Heart left ventricle (tissue), 16 donors: ENCODE data around the gene DYNC1I2. TPM values are rescaled to one million over a fixed set of nuclear protein-coding genes. Genes with fewer than 3 reads are reported as not detected.

Experiments
- ATAC-seq, 4 donors: fragments of 200-7000 bp; cut with Tn5 transposase; one replicate each; pipeline ENCODE4 v1.9.1; 2020 to 2022; ENCODE audit warnings: moderate library complexity in 4 of 4, mild to moderate bottlenecking in 3 of 4, moderate number of reproducible peaks in 1 of 4
- DNase-seq, 5 donors: peaks; one replicate each; pipeline ENCODE4 v3.0.0-alpha.2; 2020
- H3K27ac ChIP-seq, 12 donors: fragments of 200-600 bp; sonication (generic) in 4 of 12; one replicate each; pipeline versions ENCODE4 v1.5.0 to v1.8.0; 2016 to 2022; ENCODE audit warnings: mild to moderate bottlenecking in 2 of 12
- H3K27me3 ChIP-seq, 9 donors: fragments of 200-600 bp; sonication (generic) in 2 of 9; one replicate each; pipeline versions ENCODE4 v1.5.1 to v1.8.0; 2016 to 2022; ENCODE audit warnings: mild to moderate bottlenecking in 3 of 9
- H3K36me3 ChIP-seq, 9 donors: fragments of 200-600 bp; sonication (generic) in 2 of 9; one replicate each; pipeline versions ENCODE4 v1.5.0 to v1.8.0; 2018 to 2022; ENCODE audit warnings: mild to moderate bottlenecking in 2 of 9
- H3K4me1 ChIP-seq, 12 donors: fragments of 200-600 bp; sonication (generic) in 4 of 12; one replicate each; pipeline versions ENCODE4 v1.5.0 to v1.8.0; 2016 to 2022; ENCODE audit warnings: mild to moderate bottlenecking in 3 of 12
- H3K4me3 ChIP-seq, 12 donors: fragments of 200-600 bp; sonication (generic) in 4 of 12; one replicate each; pipeline versions ENCODE4 v1.5.0 to v1.8.0; 2017 to 2022; ENCODE audit warnings: mild to moderate bottlenecking in 9 of 12, moderate library complexity in 4 of 12
- H3K9me3 ChIP-seq, 12 donors: fragments of 200-600 bp; sonication (generic) in 4 of 12; one replicate each; pipeline versions ENCODE4 v1.5.0 to v1.8.0; 2016 to 2022; ENCODE audit warnings: mild to moderate bottlenecking in 1 of 12
- CTCF ChIP-seq, 12 donors: fragments of 200-600 bp; sonication (generic) in 4 of 12; IDR thresholded peaks; one replicate each; pipeline versions ENCODE4 v1.5.0 to v1.8.0; 2018 to 2022; ENCODE audit warnings: antibody characterized with exemption in 12 of 12, mild to moderate bottlenecking in 5 of 12
- POLR2A ChIP-seq, 2 donors: fragments of 450-650 bp; IDR thresholded peaks; one replicate each; pipeline ENCODE4 v1.6.1; 2017; ENCODE audit warnings: antibody characterized with exemption in 2 of 2, mild to moderate bottlenecking in 2 of 2, moderate library complexity in 2 of 2
- WGBS, 4 donors: extraction: QIAGEN DNeasy Blood & Tissue Kit in 2 of 4; methylation state at CpG; one replicate each; pipeline versions ENCODE4 v1.1.5 to v1.1.7; 2013 to 2018; 5-methylcytosine and 5-hydroxymethylcytosine counted together
- intact Hi-C, 10 donors: fragments of 100-400 bp; cut with DNase I; formaldehyde crosslinking; loops; one replicate each; pipeline versions ENCODE4 v1.11.1 to v1.14.2; 2022
- polyA plus RNA-seq, 2 donors: library from polyadenylated mRNA; stranded (reverse); fragments of 200-250 nt; gene quantifications; one replicate each; pipeline ENCODE4 v1.2.3, GENCODE V29; 2013
- total RNA-seq, 9 donors: library from RNA; depleted of rRNA in 2 of 9; stranded (reverse); fragments of >200 nt in 2 of 9; fragmentation: NEBNext Ultra II Directional in 3 of 9; extraction: Animal tissue kit (Norgen Biotek cat#: 25700) in 3 of 9; gene quantifications; one replicate each; pipeline versions ENCODE4 v1.1.0 to v1.2.4, GENCODE V29; 2016 to 2023
- donor health status: ischemic (EF 13 %, LVEDD 7.1; RV severe dilation, severe dysfunction).
- donor health status: healthy with polysubstance abuse.
- donor health status: DM: no; HTN: yes; CAD: no.
- donor health status: DM: no; HTN: no; CAD: no.
- donor health status: ischemic (EF 25% LVEDD 6.9; RV normal size, moderate dysfunction).
- donor health status: ischemic (EF 25% LVEDD 5.7; RV mildly dilated, moderate dysfunction).
- donor health status: healthy.
- donor health status: DM: yes; HTN: yes; CAD: no.
- donor health status: ischemic (EF 35%, LVEDD 5.7; RV mildly dilated, moderate dysfunction).
- donor health status: nonischemic (EF 11% LVEDD 7.7; RV severe dilation, severe dysfunction).
- donor health status: DM: yes; HTN: yes; CAD: no.
- donor health status: PGD.
- donor health status: ischemic (EF 29% LVEDD 5.4; RV normal size, mild dysfunction).
- donor health status: nonischemic (EF 23%, LVEDD 6.1; RV moderate dilation, normal function).

Gene DYNC1I2
- total and polyA plus RNA-seq, 11 donors = 51.5 to 105 (median 74.0) TPM

- no peaks in the 10 kb centered on the region for H3K9me3 ChIP-seq
- TF ChIP-seq POLR2A (IDR thresholded peaks at IDR 0.05) (no peak), CTCF (IDR thresholded peaks at IDR 0.05) (no peak)
- H3K36me3 ChIP-seq = no peaks in the 10 kb centered on the region
- intact Hi-C loops = loop anchor here in 1 of 10 donors (10.0 kb wide), 1 partner anchor 86 kb away; no protein-coding TSS in a partner anchor
- no peak overlapping the region for H3K27ac ChIP-seq
- no peaks in the 10 kb centered on the region for H3K4me1 ChIP-seq
- no peak for DNase-seq
- no peak for ATAC-seq
- no peak overlapping the region for H3K4me3 ChIP-seq
- peaks cover 0 to 13% (median 0%) of the 10 kb centered on the region in 9 donors for H3K27me3 ChIP-seq
These were observed 16.6 kb upstream of the DYNC1I2 start for GRCh38 chr2:171670655-171671054.

- 81 to 87% (median 83%) methylated on average over 7 of the region's 7 CpGs for WGBS, 4 donors
These were observed 15.4 kb upstream of the DYNC1I2 start for GRCh38 chr2:171671867-171672266.

GRCh38 chr2:171673905-171674304 lies 13.4 kb upstream of the DYNC1I2 start:
- Histone ChIP-seq H3K4me3 (no peak overlapping the region), H3K27ac (no peak overlapping the region), H3K4me1 (no peaks in the 10 kb centered on the region), H3K36me3 (no peaks in the 10 kb centered on the region), H3K9me3 (no peaks in the 10 kb centered on the region), H3K27me3 (peaks cover 0 to 10% (median 0%) of the 10 kb centered on the region in 9 donors)
- TF ChIP-seq POLR2A (IDR thresholded peaks at IDR 0.05) (no peak), CTCF (IDR thresholded peaks at IDR 0.05) (no peak)
- DNase-seq (no peak), ATAC-seq (no peak)
- 52 to 72% (median 58%) methylated on average over 1 of the region's 1 CpG for WGBS, 4 donors
- intact Hi-C loops = loop anchor here in 1 of 10 donors (10.0 kb wide), 1 partner anchor 89 kb away; no protein-coding TSS in a partner anchor

More at GRCh38 chr2:171671867-171672266, 15.4 kb upstream of the DYNC1I2 start:
- Histone ChIP-seq H3K27me3 (peaks cover 0 to 10% (median 0%) of the 10 kb centered on the region in 9 donors), H3K36me3 (no peaks in the 10 kb centered on the region), H3K9me3 (no peaks in the 10 kb centered on the region), H3K4me1 (no peaks in the 10 kb centered on the region), H3K27ac (no peak overlapping the region), H3K4me3 (no peak overlapping the region)
- ATAC-seq (no peak), DNase-seq (no peak)
- TF ChIP-seq CTCF (IDR thresholded peaks at IDR 0.05) = no peak
- no peak for TF ChIP-seq POLR2A (IDR thresholded peaks at IDR 0.05)
- intact Hi-C loops = loop anchor here in 1 of 10 donors (10.0 kb wide), 1 partner anchor 87 kb away; no protein-coding TSS in a partner anchor

GRCh38 chr2:171675810-171676345 lies 11.4 kb upstream of the DYNC1I2 start:
- 85 to 89% (median 87%) methylated on average over 7 of the region's 7 CpGs for WGBS, 4 donors
- TF ChIP-seq POLR2A (IDR thresholded peaks at IDR 0.05) = no peak
- no peak for TF ChIP-seq CTCF (IDR thresholded peaks at IDR 0.05)
- no peak for DNase-seq
- Histone ChIP-seq H3K36me3 (no peaks in the 10 kb centered on the region), H3K9me3 (no peaks in the 10 kb centered on the region), H3K4me3 (no peak overlapping the region), H3K27ac (no peak overlapping the region), H3K27me3 (peaks cover 0 to 10% (median 0%) of the 10 kb centered on the region in 9 donors), H3K4me1 (no peaks in the 10 kb centered on the region)
- intact Hi-C loops = loop anchor here in 1 of 10 donors (10.0 kb wide), 1 partner anchor 91 kb away; no protein-coding TSS in a partner anchor
- no peak for ATAC-seq
